Bone marrow (tissue), 2 donors: ENCODE data around the gene SLC35D3.
"Not testable (repeated sequence)": the region's sequence is repeated elsewhere in the genome, so short reads cannot be mapped to it uniquely, and the experiment has no call there.

Source experiments
- DNase-seq, 2 donors: peaks; one replicate each; lab custom pipeline; 2025; lab: John Stamatoyannopoulos, UW

SLC35D3 gene

DNA sequence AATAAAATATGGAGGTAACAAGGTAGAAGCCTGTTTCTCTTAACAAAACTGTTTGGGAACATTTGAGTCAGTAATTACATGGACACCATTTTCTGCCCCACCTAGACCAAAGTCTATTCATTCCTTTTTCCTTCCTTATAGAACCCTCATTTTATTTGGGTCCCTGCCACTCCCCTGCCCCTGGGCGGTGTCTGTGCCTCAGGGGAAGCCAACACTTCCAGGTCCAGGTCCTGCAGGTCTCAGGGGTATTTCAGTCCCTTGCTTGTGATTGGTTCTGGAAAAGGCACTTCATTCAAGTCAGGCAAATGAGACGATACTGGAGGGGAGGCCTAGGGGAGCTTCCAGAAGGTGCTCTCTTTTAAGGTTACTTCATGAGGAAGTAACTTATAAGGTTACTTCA, 42.3 kb downstream of the SLC35D3 start:
- no peak for DNase-seq

DNA sequence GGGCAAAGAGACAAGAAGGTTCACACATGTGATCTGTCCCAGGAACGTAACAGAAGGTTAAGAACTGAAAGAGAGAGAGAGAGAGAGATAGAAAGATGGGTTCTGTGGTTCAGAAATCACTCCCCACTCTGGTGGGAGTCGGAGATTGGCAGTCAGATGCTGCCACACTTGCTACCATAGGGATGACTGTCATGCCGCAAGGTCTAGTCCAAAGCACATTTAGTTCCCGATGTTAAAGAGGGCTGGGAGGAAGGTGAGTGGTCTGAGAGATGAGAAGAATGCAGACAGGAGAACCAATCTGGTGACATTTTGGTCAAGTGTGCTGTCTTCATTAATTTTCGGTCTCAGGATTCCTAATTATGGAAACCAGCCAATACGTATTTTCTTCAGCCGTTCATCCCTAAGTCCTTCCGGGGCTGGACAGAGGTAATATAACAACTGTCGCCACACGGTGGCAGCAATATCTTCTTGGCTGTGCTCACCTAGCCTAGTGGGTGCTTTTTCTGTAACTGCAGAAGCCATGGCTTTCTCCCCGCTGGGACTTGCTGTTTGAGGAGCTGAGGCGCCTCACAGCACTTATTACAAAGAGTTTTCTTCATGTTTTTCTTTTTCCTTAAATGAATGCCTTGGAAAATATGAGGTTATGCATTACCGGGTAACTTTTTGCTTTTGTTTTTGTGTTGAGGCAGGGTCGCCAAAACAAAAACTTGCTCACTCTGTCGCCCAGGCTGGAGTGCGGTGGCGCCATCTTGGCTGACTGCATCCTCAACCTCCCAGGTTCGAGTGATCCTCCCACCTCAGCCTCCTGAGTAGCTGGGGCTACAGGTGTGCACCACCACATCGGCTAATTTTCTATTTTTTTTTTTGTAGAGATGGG, 46.0 kb downstream of the SLC35D3 start:
- DNase-seq = peak; percentile 10 to 28

- DNase-seq = no peak
Observed at GRCh38 chr6:136968837-136969236, 46.7 kb downstream of the SLC35D3 start.

GRCh38 chr6:136969433-136969832, 47.3 kb downstream of the SLC35D3 start:
- no peak for DNase-seq

DNA sequence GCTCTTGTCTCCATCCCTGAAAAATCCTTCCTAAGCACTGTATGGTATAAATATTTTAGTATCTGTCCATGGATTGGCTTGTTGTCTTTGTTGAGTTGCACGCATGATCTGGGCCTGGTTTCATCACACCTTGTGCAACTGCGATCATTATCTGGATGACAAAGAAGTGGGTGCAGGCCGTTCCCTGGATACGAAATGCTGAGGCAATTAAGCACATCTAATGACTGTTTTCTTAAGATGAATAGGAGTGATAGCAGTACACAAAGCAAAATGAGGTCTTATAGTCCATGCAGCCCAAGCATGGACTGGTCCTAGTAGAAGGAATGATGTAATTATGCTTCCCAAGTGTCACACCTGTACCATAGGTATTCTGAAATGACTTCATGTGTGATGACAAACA, 47.8 kb downstream of the SLC35D3 start:
- DNase-seq = no peak

- DNase-seq = no peak
Observed at GRCh38 chr6:136971609-136972008, 49.5 kb downstream of the SLC35D3 start.

DNA sequence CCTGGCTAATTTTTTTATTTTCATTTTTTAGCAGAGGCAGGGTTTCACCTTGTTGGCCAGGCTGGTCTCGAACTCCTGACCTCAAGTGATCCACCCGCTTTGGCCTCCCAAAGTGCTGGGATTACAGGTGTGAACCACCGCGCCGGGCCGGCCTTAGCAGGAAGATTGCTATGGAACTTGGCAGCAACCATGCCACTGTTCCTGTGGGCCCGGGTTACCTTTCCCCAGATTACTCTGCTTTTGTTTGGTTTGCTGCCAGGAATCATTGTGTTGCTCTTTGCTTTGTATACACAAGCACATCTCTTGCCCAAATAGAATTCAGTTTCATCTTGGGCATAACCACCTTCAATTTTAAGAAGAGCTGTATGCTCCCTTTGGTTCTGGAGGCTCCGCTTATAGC, 51.7 kb downstream of the SLC35D3 start:
- DNase-seq = not testable (repeated sequence)
